HCT116 (cell line): ENCODE measurements around the gene CEP57.

Source experiments
- CTCF ChIP-seq, 3 experiments: fragments of 200-600 bp in 1 of 3; sonication (generic) in 1 of 3; IDR thresholded peaks in 2 of 3; conservative IDR thresholded peaks in 1 of 3; 2 replicates each; pipeline ENCODE4 v1.5.1; 2012 to 2017; ENCODE audit warnings: low read depth in 2 of 3, low read length in 2 of 3, antibody characterized with exemption in 1 of 3, borderline replicate concordance in 1 of 3, control low read depth in 1 of 3, mild to moderate bottlenecking in 1 of 3, mixed read lengths in 1 of 3, mixed run types in 1 of 3, moderate library complexity in 1 of 3; ENCODE audit not compliant: insufficient read depth in 1 of 3
- POLR2AphosphoS5 ChIP-seq: IDR thresholded peaks from 2 replicates; pipeline ENCODE4 v1.6.1; 2011; ENCODE audit warnings: mild to moderate bottlenecking, low read depth, low read length, moderate library complexity
- TCF7L2 ChIP-seq: IDR thresholded peaks from 2 replicates; pipeline ENCODE4 v1.7.0; 2011; ENCODE audit warnings: borderline replicate concordance, inconsistent platforms; ENCODE audit not compliant: insufficient read depth, insufficient read length; ENCODE audit errors: extremely low read depth
- YY1 ChIP-seq: IDR thresholded peaks from 2 replicates; pipeline ENCODE4 v1.6.1; 2011; ENCODE audit warnings: low read length, low read depth, moderate library complexity, mild to moderate bottlenecking; ENCODE audit not compliant: insufficient replicate concordance; ENCODE audit errors: extremely low read depth
- TF ChIP-seq, protein P1 (sequence below): IDR thresholded peaks from 2 replicates; pipeline ENCODE4 v1.6.1; 2012; ENCODE audit warnings: low read depth
- TF ChIP-seq, protein P2 (sequence below): IDR thresholded peaks from 2 replicates; pipeline ENCODE4 v1.6.1; 2012
- TF ChIP-seq, protein P3 (sequence below): IDR thresholded peaks from 2 replicates; pipeline ENCODE4 v1.6.1; 2011; ENCODE audit warnings: mild to moderate bottlenecking, low read length, moderate library complexity; ENCODE audit not compliant: insufficient replicate concordance; ENCODE audit errors: extremely low read depth

- TF ChIP-seq, protein P1, sequence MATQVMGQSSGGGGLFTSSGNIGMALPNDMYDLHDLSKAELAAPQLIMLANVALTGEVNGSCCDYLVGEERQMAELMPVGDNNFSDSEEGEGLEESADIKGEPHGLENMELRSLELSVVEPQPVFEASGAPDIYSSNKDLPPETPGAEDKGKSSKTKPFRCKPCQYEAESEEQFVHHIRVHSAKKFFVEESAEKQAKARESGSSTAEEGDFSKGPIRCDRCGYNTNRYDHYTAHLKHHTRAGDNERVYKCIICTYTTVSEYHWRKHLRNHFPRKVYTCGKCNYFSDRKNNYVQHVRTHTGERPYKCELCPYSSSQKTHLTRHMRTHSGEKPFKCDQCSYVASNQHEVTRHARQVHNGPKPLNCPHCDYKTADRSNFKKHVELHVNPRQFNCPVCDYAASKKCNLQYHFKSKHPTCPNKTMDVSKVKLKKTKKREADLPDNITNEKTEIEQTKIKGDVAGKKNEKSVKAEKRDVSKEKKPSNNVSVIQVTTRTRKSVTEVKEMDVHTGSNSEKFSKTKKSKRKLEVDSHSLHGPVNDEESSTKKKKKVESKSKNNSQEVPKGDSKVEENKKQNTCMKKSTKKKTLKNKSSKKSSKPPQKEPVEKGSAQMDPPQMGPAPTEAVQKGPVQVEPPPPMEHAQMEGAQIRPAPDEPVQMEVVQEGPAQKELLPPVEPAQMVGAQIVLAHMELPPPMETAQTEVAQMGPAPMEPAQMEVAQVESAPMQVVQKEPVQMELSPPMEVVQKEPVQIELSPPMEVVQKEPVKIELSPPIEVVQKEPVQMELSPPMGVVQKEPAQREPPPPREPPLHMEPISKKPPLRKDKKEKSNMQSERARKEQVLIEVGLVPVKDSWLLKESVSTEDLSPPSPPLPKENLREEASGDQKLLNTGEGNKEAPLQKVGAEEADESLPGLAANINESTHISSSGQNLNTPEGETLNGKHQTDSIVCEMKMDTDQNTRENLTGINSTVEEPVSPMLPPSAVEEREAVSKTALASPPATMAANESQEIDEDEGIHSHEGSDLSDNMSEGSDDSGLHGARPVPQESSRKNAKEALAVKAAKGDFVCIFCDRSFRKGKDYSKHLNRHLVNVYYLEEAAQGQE = no peak
- TF ChIP-seq POLR2AphosphoS5 (no peak), TCF7L2 (no peak), CTCF (IDR thresholded peaks at IDR 0.05 in 2 of 3, conservative IDR thresholded peaks at IDR 0.05 in 1 of 3; ENCODE audit: borderline replicate concordance in 1 of 3, insufficient read depth in 1 of 3, low read depth in 2 of 3, low read length in 2 of 3) (no peak), YY1 (no peak)
- TF ChIP-seq, protein P2, sequence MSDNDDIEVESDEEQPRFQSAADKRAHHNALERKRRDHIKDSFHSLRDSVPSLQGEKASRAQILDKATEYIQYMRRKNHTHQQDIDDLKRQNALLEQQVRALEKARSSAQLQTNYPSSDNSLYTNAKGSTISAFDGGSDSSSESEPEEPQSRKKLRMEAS = no peak
- TF ChIP-seq, protein P3, sequence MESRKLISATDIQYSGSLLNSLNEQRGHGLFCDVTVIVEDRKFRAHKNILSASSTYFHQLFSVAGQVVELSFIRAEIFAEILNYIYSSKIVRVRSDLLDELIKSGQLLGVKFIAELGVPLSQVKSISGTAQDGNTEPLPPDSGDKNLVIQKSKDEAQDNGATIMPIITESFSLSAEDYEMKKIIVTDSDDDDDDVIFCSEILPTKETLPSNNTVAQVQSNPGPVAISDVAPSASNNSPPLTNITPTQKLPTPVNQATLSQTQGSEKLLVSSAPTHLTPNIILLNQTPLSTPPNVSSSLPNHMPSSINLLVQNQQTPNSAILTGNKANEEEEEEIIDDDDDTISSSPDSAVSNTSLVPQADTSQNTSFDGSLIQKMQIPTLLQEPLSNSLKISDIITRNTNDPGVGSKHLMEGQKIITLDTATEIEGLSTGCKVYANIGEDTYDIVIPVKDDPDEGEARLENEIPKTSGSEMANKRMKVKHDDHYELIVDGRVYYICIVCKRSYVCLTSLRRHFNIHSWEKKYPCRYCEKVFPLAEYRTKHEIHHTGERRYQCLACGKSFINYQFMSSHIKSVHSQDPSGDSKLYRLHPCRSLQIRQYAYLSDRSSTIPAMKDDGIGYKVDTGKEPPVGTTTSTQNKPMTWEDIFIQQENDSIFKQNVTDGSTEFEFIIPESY = no peak
These were observed 3.8 kb downstream of the CEP57 start for GRCh38 chr11:95794086-95794485.
